Mammary epithelial cell (primary cell): Measurements from ENCODE around the gene FLYWCH2.

Experiments used
- CTCF ChIP-seq, 2 donors: IDR thresholded peaks in 1 of 2; conservative IDR thresholded peaks in 1 of 2; 2 replicates each; pipeline ENCODE4 v1.5.1; 2011 to 2012; ENCODE audit warnings: inconsistent platforms in 2 of 2, low read length in 2 of 2, mild to moderate bottlenecking in 2 of 2, control low read depth in 1 of 2, low read depth in 1 of 2; ENCODE audit not compliant: insufficient read depth in 1 of 2; ENCODE audit errors: extremely low read depth in 1 of 2
- EZH2 ChIP-seq: IDR thresholded peaks from 2 replicates; pipeline ENCODE4 v1.6.1; 2012; ENCODE audit warnings: low read length, inconsistent platforms, borderline replicate concordance

DNA sequence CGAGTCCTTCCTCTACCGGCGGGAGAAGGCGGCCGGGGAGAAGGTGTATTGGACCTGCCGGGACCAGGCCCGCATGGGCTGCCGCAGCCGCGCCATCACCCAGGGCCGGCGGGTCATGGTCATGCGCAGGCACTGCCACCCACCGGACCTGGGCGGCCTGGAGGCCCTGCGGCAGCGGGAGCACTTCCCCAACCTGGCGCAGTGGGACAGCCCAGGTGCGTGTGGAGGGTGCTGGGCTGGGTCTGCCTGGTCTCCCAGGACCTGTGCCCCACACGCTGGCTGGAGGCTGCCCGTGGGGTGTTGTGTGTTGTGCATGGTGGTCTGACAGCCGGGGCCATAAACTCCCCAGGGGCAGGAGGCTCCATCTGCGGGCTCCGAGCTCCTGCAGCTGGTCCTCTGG is 54.2 kb downstream of the FLYWCH2 start:
- TF ChIP-seq CTCF (conservative IDR thresholded peaks at IDR 0.05 in 1 of 2, IDR thresholded peaks at IDR 0.05 in 1 of 2; ENCODE audit: extremely low read depth in 1 of 2, insufficient read depth in 1 of 2, low read depth in 1 of 2, low read length in 2 of 2) (no peak), EZH2 (no peak)
